GM23338 (cell line): Measurements from ENCODE around the gene RTKN.

ENCODE experiments used
- CTCF ChIP-seq, 2 experiments: fragments of 200-600 bp in 1 of 2; sonication (generic) in 1 of 2; conservative IDR thresholded peaks; 2 replicates each; pipeline versions ENCODE4 v1.5.1 to v1.6.1; 2016 to 2017; ENCODE audit warnings: antibody characterized with exemption in 2 of 2, low read depth in 2 of 2, mild to moderate bottlenecking in 2 of 2, moderate library complexity in 1 of 2
- POLR2AphosphoS5 ChIP-seq: IDR thresholded peaks from 2 replicates; pipeline ENCODE4 v1.6.1; 2016; ENCODE audit warnings: antibody characterized with exemption, low read depth

- TF ChIP-seq CTCF (conservative IDR thresholded peaks at IDR 0.05; ENCODE audit: low read depth in 2 of 2) (no peak), POLR2AphosphoS5 (no peak)
Measured at GRCh38 chr2:74488643-74489481, 47.1 kb upstream of the RTKN start.
